M059J (cell line): ENCODE results near the gene POLD4. TPM values are rescaled to one million over a fixed set of nuclear protein-coding genes. Genes with fewer than 3 reads are reported as not detected.
"Not testable (repeated sequence)": the region's sequence is repeated elsewhere in the genome, so short reads cannot be mapped to it uniquely, and the experiment has no call there.

Experiments used
- DNase-seq: peaks from one replicate; pipeline ENCODE4 v3.0.0-alpha.2; 2012; ENCODE audit warnings: low read depth
- total RNA-seq: library from RNA; depleted of rRNA; stranded (reverse); fragments of >200 nt; shearing (Covaris generic); gene quantifications from 2 replicates; pipeline ENCODE4 v1.2.3, GENCODE V29; 2014; rRNA removed

Gene POLD4
- 127 and 137 TPM in 2 replicates for total RNA-seq

GRCh38 chr11:67353317-67354074, at the start of gene POLD4:
TSS of gene POLD4 (minus strand) at chr11:67353546. CDS start at chr11:67353399, 147 bp downstream.
- DNase-seq, result peak; percentile 95

DNA sequence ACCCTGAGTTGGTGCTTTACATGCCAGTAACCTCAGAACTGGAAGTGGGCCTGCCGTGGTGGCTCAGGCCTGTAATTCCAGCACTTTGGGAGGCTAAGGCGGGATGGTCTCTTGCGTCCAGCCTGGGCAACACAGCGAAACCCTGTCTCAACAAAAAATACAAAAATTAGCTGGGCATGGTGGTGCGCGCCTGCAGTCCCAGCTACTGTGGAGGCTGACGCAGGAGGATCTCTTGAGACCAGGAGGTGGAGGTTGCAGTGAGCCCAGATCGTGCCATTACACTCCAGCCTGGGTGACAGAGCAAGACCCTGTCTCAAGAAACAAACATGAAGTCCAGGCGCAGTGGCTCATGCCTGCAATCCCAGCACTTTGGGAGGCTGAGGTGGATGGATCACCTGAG, 49.7 kb upstream of the POLD4 start:
- DNase-seq, result not testable (repeated sequence)

DNA sequence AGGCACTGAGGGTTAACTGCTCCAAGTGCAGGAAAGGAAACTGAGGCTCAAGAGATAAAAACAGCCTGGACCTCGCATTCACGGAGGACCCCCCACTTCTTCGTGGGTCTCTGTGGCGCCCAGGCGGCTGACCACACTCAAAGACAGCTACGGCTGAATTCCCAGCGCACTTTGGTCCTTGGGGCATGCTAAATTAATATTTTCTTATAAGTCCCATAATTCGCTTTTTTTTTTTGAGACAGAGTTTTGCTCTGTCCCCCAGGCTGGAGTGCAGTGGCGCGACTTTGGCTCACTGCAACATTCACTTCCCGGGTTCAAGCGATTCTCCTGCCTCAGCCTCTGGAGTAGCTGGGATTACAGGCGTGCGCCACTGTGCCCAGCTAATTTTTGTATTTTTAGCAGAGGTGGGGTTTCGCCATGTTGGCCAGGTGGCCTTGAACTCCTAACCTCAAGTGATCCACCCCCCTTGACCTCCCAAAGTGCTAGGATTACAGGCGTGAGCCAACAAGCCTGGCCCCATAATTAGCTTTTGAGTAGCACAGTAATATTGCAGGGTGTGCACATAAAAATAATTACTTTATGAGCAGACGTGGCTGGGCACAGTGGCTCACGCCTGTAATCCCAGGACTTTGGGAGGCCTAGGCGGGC, 49.0 kb upstream of the POLD4 start:
- DNase-seq, result not testable (repeated sequence)

DNA sequence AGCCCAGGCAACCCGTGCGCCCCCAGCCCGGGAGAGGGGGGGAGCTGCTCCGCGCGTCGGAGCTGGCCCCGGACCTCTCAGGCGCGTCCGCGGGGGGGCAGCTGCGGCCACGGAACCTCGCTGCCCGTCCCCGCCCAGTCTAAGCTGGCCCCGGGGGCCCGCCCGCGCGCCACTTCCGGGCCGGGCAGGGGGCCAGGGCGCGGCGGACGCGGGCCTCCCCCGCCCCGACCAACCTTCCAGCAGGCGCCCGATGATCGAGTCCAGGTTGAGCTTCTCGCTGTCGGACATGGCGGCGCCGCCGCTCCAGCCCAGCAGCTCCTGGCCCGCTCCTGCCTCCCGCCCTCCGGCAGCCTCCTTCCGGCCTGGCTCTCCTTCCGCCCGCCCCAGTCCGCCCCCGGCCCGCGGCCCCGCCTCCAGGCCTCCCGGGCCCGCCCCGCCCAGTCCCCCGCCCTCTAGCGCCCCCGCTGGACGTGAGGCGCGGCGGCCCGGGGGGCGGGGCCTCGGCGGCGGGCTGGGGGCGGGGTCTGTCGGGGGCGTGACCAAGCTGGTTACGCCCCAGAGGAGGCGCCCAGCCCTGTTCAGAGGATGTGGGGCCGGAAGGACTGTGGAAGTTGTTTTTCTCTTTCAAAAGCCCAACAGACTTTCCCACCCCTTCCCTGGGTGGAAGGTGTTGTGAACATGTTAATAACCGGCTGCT, 48.3 kb upstream of the POLD4 start, which contains the start of gene PPP1CA:
Gene PPP1CA (minus strand): TSS at position 364 of the 697 bp plus-strand sequence. CDS start 76 bp downstream, at position 288.
- peak; percentile 80 for DNase-seq

GRCh38 chr11:67400942-67401494, 47.7 kb upstream of the POLD4 start:
- no peak for DNase-seq

DNA sequence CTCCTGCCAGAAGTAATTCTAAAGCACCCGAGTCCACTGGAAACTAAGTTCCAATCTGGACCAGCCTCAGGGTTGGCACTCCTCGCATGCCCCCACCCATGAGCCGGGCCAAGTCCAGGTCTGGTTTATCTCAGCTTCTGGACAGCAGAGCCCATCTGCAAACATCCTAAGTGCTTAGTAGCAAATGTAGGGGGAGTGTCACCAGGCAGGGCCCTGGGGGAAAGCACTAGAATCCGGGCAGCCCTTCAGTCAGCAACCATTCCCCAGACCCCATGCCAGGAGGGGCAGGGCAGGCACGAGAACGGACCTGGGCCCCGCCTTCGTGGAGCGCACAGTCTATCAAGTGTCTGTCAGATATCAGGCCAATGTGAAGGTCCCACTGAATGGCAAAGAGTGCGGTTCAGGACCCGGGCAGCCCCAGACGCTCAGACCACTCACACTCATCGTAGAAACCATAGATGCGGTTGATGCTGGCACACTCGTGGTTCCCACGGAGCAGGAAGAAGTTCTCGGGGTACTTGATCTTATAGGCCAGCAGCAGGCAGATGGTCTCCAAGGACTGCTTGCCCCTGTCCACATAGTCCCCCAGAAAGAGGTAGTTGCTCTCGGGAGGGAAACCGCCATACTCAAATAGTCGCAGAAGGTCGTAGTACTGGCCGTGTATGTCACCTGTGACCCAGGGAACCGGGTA, 47.0 kb upstream of the POLD4 start:
- no peak for DNase-seq

DNA sequence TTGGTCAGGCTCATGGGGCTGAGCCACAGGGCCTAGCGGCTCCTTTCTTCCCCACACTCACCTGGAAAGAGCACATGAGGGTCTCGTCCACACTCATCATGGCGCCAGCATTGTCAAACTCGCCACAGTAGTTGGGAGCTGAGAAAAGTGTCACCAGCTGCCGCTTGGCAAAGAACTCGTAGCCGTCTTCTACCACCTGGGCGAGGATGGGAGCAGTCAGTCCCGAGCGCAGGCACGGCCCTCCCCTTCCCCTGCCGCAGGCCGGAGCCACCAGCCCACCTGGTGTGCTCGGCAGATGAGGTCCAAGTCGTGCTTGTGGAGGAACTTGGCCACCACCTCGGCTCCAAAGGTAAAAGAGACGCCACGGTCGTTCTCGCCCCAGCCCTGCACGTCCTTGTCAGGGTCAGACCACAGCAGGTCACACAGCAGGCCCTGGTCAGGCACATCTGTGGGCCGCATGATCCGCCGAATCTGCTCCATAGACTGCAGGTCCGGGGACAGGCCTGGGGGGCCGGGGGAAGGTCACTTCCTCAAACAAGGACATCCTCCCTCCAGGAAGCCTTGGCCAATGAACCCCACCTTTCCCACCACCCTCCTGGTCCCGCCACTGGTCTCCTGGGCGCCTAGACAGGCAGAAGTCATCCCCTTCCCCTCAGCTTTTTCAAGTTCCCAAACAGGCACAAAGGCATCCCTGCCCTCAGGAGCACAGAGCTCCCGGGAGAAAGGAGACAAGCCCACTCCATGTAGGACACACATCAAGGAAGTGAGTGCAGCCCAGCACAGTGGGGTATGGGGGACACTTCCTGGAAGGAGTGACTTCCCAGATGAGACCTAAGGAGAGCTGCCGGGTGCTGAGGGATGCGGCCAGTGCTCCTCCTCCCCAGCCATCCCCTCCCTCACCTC, 45.6 kb upstream of the POLD4 start:
- DNase-seq, result no peak

- no peak for DNase-seq
These were observed 44.8 kb upstream of the POLD4 start for GRCh38 chr11:67397986-67398660.

DNA sequence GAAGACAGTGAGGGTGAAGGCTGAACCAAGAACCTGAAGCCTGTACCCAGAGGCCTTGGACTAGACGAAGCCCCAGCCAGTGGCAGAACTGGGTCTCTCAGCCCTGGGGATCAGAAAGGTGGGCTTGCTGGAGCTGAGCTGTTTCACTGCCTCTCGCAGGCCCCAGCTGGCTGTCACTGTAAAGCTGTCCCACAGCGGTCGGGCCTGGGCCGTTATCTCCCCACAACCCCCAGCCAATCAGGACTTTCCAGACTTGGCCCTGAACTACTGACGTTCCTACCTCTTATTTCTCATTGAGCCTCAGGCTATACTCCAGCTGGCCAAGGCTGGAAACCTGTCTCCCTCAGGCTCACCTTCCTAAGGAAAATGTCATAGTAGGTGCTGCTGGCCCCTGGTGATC, 44.2 kb upstream of the POLD4 start:
- no peak for DNase-seq

GRCh38 chr11:67396587-67397389, 43.4 kb upstream of the POLD4 start:
- no peak for DNase-seq

GRCh38 chr11:67396259-67396581, 42.9 kb upstream of the POLD4 start:
- no peak for DNase-seq

- no peak for DNase-seq
These were observed 42.4 kb upstream of the POLD4 start for GRCh38 chr11:67395555-67396258.

DNA sequence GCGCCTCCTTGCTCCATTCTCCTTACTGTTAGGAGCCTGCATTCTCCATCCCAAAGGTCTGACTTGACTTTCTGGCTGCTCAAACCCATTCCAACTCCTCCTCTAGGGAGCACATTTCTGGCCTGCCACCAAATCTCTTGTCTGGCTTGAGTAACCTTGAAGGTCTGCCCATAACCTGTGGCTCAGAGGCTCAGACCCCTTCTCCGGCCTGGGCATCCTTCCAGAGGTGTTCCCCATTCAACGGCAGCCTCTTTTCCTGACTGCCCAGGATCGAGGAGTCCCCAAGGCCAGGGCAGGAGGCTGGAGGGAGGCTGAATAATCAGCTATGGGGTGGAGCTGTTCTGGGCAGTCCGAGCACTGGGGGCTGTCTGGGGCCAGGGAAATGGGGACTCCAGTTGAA, 40.6 kb upstream of the POLD4 start:
- no peak for DNase-seq

GRCh38 chr11:67393437-67393836, 40.1 kb upstream of the POLD4 start:
- DNase-seq, result no peak

GRCh38 chr11:67392183-67392715, 38.9 kb upstream of the POLD4 start:
- no peak for DNase-seq

- peak; percentile 94 for DNase-seq
These were observed 38.2 kb upstream of the POLD4 start, which contains the start of gene RAD9A for GRCh38 chr11:67391304-67392182. TSS of gene RAD9A (plus strand) at chr11:67391986. CDS start at chr11:67392045, 59 bp downstream.

DNA sequence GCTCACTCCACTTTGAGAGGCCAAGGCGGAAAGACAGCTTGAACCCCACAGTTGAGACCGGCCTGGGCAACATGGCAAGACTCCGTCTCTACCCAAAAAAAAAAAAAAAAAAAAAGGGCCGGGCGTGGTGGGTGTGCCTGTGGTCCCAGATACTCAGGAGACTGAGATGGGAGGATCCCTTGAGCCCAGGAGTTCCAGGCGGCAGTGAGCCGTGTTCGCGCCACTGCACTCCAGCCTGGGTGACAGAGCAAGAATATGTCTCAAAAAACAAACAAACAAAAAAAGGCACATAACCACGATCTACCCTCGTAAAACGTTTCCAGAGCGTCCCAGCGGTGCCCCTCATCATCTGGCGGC, 37.6 kb upstream of the POLD4 start:
- no peak for DNase-seq
